Fibroblast of the conjunctiva (primary cell): ENCODE results near the gene C19orf12.

ENCODE experiments used
- DNase-seq: peaks from one replicate; pipeline ENCODE4 v3.0.0-alpha.2; 2010; ENCODE audit warnings: low read depth

C19orf12 gene

GRCh38 chr19:29697523-29698261 is 17.4 kb downstream of the C19orf12 start:
- DNase-seq = no peak

DNA sequence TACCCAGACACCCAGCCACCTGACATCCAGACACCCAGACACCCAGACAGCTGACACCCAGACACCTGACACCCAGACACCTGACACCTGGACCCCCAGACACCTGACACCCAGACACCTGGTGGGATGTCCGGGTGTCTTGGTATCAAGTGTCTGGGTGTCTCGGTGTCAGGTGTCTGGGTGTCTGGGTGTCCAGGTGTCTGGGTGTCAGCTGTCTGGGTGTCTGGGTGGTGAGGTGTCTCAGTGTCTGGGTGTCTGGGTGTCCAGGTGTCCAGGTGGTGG is 18.6 kb downstream of the C19orf12 start:
- DNase-seq = no peak

DNA sequence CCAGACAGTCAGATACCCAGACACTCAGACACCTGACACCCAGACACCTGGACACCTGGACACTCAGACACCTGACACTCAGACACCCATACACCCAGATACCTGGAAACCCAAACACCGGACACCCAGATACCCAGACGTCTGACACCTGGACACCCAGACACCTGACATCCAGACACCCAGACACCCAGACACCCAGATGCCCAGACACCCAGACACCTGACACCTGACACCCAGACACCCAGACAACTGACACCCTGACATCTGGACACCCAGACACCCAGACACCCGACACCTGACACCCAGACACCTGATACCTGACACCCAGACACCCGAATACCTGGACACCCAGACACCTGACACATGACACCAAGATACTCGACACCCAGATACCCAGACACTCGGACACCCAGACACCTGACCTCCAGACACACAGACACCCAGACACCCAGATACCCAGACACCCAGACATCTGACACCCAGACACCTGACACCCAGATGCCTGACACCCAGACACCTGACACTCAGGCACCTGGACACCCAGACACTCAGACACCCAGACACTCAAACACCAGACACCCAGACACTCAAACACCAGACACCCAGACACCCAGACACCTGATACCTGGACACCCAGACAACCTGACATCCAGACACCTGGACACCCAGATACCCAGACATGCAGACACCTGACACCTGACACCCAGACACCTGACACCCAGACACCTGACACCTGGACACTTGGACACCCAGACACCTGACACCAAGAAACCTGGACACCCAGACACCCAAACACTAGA is 19.1 kb downstream of the C19orf12 start:
- DNase-seq = no peak

- peak; percentile 57 for DNase-seq
Observed at GRCh38 chr19:29694669-29695627, 20.1 kb downstream of the C19orf12 start.

GRCh38 chr19:29694161-29694560 is 20.9 kb downstream of the C19orf12 start:
- no peak for DNase-seq

- DNase-seq = peak; percentile 43
Observed at GRCh38 chr19:29690842-29691241, 24.2 kb downstream of the C19orf12 start.

- DNase-seq = peak; percentile 90
Observed at GRCh38 chr19:29687897-29688728, 26.9 kb downstream of the C19orf12 start.

GRCh38 chr19:29687244-29687896 is 27.7 kb downstream of the C19orf12 start:
- DNase-seq = peak; percentile 98

- no peak for DNase-seq
Observed at GRCh38 chr19:29686285-29686805, 28.7 kb downstream of the C19orf12 start.

- DNase-seq = no peak
Observed at GRCh38 chr19:29685326-29685725, 29.7 kb downstream of the C19orf12 start.

DNA sequence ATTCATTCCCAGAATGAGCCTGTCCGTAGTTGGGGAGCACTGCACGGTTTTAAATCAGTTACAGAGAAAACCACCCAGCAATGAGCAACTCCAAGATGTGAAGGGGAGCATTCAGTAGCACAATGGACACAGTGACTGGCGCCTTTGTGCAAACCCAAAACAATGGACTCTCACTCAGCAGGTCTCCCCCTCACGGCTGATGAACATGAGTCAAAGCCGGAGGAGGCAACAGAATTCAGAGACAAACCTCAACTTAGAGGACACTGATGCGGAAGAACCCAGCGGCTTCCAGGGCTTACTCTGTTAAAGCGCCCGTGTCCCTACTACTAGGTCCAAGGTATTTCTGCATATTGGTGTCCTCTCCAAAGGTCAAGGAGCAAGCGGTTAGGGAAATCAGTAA is 32.1 kb downstream of the C19orf12 start:
- DNase-seq = no peak

GRCh38 chr19:29682236-29682895 is 32.7 kb downstream of the C19orf12 start:
- no peak for DNase-seq

GRCh38 chr19:29681422-29682235 is 33.4 kb downstream of the C19orf12 start:
- DNase-seq = no peak

GRCh38 chr19:29680937-29681336 is 34.1 kb downstream of the C19orf12 start:
- DNase-seq = no peak

DNA sequence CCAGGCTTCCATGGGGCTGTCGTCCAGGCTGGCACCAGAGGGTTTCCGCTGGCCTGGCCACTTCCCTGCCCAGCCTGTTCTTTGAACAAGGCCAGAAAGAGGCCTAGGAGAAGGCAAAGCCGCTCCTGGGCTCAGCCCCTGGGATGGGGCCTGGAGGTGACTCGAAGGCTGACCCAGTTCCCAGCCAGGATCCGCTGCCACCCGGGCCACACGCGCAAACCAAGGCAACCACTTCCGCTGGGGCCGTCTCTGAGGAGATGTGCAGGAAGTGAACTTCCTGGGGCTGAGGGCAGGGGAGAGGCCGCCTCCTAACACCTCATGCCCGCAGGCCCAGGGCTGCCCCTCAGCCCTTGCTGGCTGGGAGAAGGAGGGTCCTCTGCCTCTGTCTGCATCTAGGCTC is 34.6 kb downstream of the C19orf12 start:
- no peak for DNase-seq

DNA sequence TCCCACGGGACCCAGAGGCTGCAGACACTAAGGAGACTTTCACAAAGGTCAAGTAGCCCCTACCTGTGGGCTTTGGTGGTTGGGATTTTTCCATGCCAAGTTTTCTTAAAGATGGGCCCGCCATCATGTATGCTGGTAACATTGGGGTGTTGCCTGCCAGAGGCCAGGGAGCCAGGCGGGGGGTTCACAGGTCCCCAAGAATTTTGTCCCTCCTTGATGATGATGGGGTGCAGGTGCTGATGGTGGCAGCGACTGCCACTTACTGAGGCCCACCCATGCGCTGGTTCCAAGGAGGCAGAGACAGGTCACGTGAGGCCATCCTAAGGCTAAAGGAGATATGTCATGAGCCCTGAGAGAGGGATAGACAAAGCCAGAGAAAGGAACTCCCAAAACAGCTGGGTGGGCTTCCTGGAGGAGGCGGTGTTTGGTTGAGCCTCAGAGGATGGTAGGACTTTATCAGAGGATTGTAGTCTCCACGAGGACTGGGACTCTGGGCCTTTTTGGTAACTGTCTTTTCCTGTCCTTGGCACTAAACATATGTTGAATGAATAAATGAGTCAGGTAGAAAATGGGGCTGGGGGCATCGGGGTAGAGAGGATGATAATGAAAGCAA is 35.4 kb downstream of the C19orf12 start:
- no peak for DNase-seq

DNA sequence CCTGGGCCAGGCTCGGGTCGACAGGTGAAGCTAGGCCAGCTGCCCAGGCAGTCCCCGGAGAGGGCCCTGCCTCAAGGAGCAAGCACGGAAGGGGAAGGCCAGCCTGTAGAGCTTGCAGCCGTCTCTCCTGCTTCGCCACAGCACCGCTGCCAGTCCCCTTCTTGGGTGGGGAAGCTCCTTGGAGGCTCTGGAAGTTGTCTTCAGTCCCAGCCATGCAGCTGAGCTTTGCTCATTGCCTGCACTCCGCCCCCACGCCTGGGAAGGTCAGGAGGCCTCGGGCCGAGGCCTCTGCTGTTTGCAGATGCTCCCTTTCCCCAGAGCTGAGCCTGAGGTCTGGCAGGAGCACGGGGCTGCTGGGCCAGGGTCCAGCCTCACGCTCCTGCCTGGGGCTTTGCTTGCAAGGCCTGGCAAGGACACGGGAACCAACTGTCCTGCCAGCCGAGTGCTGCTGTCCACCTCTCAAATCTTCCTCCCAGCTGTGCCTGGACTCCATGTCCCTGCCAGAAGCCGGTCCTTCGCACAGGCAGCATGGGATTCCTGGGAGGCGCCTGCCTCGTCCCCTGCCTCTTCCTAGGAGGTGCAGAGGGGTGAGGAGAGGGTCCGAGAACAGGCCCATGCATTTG is 36.5 kb downstream of the C19orf12 start:
- no peak for DNase-seq

DNA sequence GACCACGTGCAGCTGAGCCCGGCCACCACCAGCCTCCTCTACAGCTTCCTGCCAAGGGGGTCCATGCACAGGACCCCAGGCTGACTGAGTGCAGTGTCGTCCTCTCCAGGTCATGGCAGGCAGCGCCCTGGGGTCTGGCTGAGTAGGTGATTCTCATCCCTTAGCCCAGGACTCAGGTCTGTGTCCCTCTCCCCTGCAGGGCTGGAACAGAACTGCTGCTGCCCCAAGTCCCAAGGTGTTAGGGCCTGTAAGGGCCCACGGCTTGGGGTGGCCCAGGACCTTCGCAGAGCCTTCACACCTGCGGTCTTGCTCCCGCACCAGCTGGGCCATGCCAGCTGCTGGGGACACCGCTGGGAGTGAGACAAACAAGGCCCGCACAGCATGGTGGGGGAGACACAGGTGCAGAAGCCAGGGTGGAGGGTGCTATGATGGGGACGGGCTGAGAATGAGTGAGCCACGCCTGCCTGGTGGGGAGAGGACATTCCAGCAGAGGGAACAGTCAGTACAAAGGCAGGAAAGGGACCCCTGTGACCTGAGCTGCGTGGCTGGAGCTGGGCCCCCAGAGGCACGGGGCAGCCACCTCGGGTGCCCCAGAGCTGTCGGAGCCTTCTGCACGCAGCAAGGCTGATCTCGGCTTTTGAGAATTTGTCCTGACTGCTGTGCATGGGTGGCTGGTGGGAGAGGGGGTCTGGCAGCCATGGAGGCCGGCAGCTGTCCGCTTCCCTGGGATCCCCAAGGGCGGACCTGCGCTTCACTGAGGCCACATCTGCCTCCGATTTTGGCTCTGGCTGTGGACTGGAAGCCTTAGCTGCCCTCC is 37.9 kb downstream of the C19orf12 start:
- no peak for DNase-seq
